Right lobe of liver (tissue), 6 donors: ENCODE measurements around the gene LZTS3. TPM values are rescaled to one million over a fixed set of nuclear protein-coding genes. Genes with fewer than 3 reads are reported as not detected.

Experiments used
- ATAC-seq, 4 donors: fragments of 200-7000 bp; cut with Tn5 transposase; one replicate each; pipeline ENCODE4 v1.9.1; 2020; ENCODE audit warnings: mild to moderate bottlenecking in 4 of 4, moderate library complexity in 4 of 4
- DNase-seq, 3 donors: peaks; one replicate each; pipeline ENCODE4 v3.0.0-alpha.2; 2020
- H3K27ac ChIP-seq, 3 donors: fragments of 200-600 bp; one replicate each; pipeline ENCODE4 v1.8.0; 2022
- H3K27me3 ChIP-seq, 2 donors: fragments of 200-600 bp; one replicate each; pipeline ENCODE4 v1.8.0; 2022
- H3K36me3 ChIP-seq, 4 donors: fragments of 200-600 bp; sonication (generic) in 1 of 4; one replicate each; pipeline versions ENCODE4 v1.5.1 to v1.8.0; 2017 to 2022; ENCODE audit warnings: control low read depth in 1 of 4
- H3K4me1 ChIP-seq, 4 donors: fragments of 200-600 bp; sonication (generic) in 1 of 4; one replicate each; pipeline versions ENCODE4 v1.5.1 to v1.8.0; 2017 to 2022; ENCODE audit warnings: control low read depth in 1 of 4
- H3K4me3 ChIP-seq, 3 donors: fragments of 200-600 bp; one replicate each; pipeline ENCODE4 v1.8.0; 2022
- H3K9me3 ChIP-seq, 4 donors: fragments of 200-600 bp; sonication (generic) in 1 of 4; one replicate each; pipeline versions ENCODE4 v1.5.1 to v1.8.0; 2017 to 2022; ENCODE audit warnings: control low read depth in 1 of 4
- CTCF ChIP-seq, 4 donors: fragments of 200-600 bp in 3 of 4; fragments of 450-650 bp in 1 of 4; IDR thresholded peaks; one replicate each; pipeline versions ENCODE4 v1.5.1 to v1.8.0; 2016 to 2022; ENCODE audit warnings: antibody characterized with exemption in 4 of 4, mild to moderate bottlenecking in 2 of 4
- POLR2A ChIP-seq: fragments of 450-650 bp; IDR thresholded peaks from one replicate; pipeline ENCODE4 v1.6.1; 2017; ENCODE audit warnings: antibody characterized with exemption, mild to moderate bottlenecking
- WGBS: methylation state at CpG from one replicate; pipeline ENCODE4 v1.1.6; 2018; ENCODE audit warnings: low coverage, low lambda C conversion rate; ENCODE audit not compliant: insufficient coverage; ENCODE audit errors: missing lambda C conversion rate; 5-methylcytosine and 5-hydroxymethylcytosine counted together
- intact Hi-C, 2 donors: fragments of 100-400 bp; cut with DNase I; formaldehyde crosslinking; loops; one replicate each; pipeline versions ENCODE4 v1.11.2 to v1.14.1; 2022
- total RNA-seq, 6 experiments: library from RNA; depleted of rRNA in 2 of 6; stranded (reverse); fragments of >200 nt in 2 of 6; fragmentation: NEBNext Ultra II Directional in 3 of 6; extraction: Animal tissue kit (Norgen Biotek cat#: 25700) in 3 of 6; gene quantifications; one replicate each; pipeline versions ENCODE4 v1.1.0 to v1.2.4, GENCODE V29; 2016 to 2023
- donor health status: DM: no; HTN: yes; CAD: no.
- donor health status: DM: no; HTN: no; CAD: no.
- donor health status: DM: no; HTN: no; CAD: no.
- donor health status: DM: no; HTN: yes; CAD: no.
- donor health status: DM: no; HTN: yes; CAD: no.

The LZTS3 gene
- total RNA-seq, 6 experiments from 2014 or later = 3.9 to 6.1 (median 4.9) TPM

GRCh38 chr20:3193806-3194616 is 20.7 kb upstream of the LZTS3 start:
- Histone ChIP-seq H3K36me3 (peaks cover 0 to 64% (median 28%) of the 10 kb centered on the region in 4 donors), H3K27ac (no peak overlapping the region), H3K4me3 (no peak overlapping the region), H3K27me3 (no peaks in the 10 kb centered on the region), H3K9me3 (no peaks in the 10 kb centered on the region), H3K4me1 (no peaks in the 10 kb centered on the region)
- WGBS = 100% methylated on average over 1 of the region's 14 CpGs
- ATAC-seq (no peak), DNase-seq (peak in 1 of 3 donors; percentile 21)
- TF ChIP-seq CTCF (IDR thresholded peaks at IDR 0.05) = no peak
- TF ChIP-seq POLR2A = no peak
- intact Hi-C loops = no loop called here

GRCh38 chr20:3192226-3193015 is 19.1 kb upstream of the LZTS3 start:
- H3K4me1 ChIP-seq = no peaks in the 10 kb centered on the region
- H3K27me3 ChIP-seq = no peaks in the 10 kb centered on the region
- H3K9me3 ChIP-seq = no peaks in the 10 kb centered on the region
- DNase-seq = peak in 1 of 3 donors; percentile 18
- H3K4me3 ChIP-seq = no peak overlapping the region
- intact Hi-C loops = no loop called here
- no peak for TF ChIP-seq POLR2A
- no peak for TF ChIP-seq CTCF (IDR thresholded peaks at IDR 0.05)
- 80% methylated on average over 3 of the region's 18 CpGs for WGBS
- no peak overlapping the region for H3K27ac ChIP-seq
- peaks cover 0 to 58% (median 25%) of the 10 kb centered on the region in 4 donors for H3K36me3 ChIP-seq
- no peak for ATAC-seq

GRCh38 chr20:3190681-3191111 is 17.3 kb upstream of the LZTS3 start:
- ATAC-seq = peak in 1 of 4 donors; percentile 8
- H3K27ac ChIP-seq = no peak overlapping the region
- peaks cover 0 to 47% (median 20%) of the 10 kb centered on the region in 4 donors for H3K36me3 ChIP-seq
- no peaks in the 10 kb centered on the region for H3K4me1 ChIP-seq
- 100% methylated on average over 2 of the region's 14 CpGs for WGBS
- no peak for TF ChIP-seq POLR2A
- TF ChIP-seq CTCF (IDR thresholded peaks at IDR 0.05) = no peak
- intact Hi-C loops = no loop called here
- H3K9me3 ChIP-seq = no peaks in the 10 kb centered on the region
- no peak overlapping the region for H3K4me3 ChIP-seq
- DNase-seq = peak in 1 of 3 donors; percentile 45
- H3K27me3 ChIP-seq = no peaks in the 10 kb centered on the region

- Histone ChIP-seq H3K36me3 (peaks cover 0 to 36% (median 15%) of the 10 kb centered on the region in 4 donors), H3K4me1 (no peaks in the 10 kb centered on the region), H3K4me3 (no peak overlapping the region), H3K27ac (no peak overlapping the region), H3K9me3 (no peaks in the 10 kb centered on the region), H3K27me3 (no peaks in the 10 kb centered on the region)
- intact Hi-C loops = no loop called here
- TF ChIP-seq POLR2A (no peak), CTCF (IDR thresholded peaks at IDR 0.05) (no peak)
- 89% methylated on average over 1 of the region's 4 CpGs for WGBS
- ATAC-seq (no peak), DNase-seq (peak in 1 of 3 donors; percentile 11)
Observed at GRCh38 chr20:3189561-3190131, 16.3 kb upstream of the LZTS3 start.
